22Rv1 (cell line): Measurements from ENCODE around the gene SSBP2.

Source experiments
- CTCF ChIP-seq: fragments of 450-650 bp; IDR thresholded peaks from 2 replicates; pipeline ENCODE4 v1.5.1; 2017; ENCODE audit warnings: mild to moderate bottlenecking
- ZFX ChIP-seq: fragments of 450-650 bp; IDR thresholded peaks from 2 replicates; pipeline ENCODE4 v1.6.1; 2017; ENCODE audit warnings: antibody characterized with exemption, borderline replicate concordance

GRCh38 chr5:81632679-81633078 is 118.2 kb downstream of the SSBP2 start:
- TF ChIP-seq CTCF (no peak), ZFX (no peak)
